ENCODE results near the gene TNNI3.
"Not testable (repeated sequence)": the region's sequence is repeated elsewhere in the genome, so short reads cannot be mapped to it uniquely, and the experiment has no call there.

Gene TNNI3

GRCh38 chr19:55157064-55157908, at the start of gene TNNI3:
TNNI3 (minus strand) TSS chr19:55157732; CDS start chr19:55157589, 143 bp downstream.
- DNase-seq (ENCODE audit: low read depth in 2 of 2, low spot score in 1 of 2) = no peak

DNA sequence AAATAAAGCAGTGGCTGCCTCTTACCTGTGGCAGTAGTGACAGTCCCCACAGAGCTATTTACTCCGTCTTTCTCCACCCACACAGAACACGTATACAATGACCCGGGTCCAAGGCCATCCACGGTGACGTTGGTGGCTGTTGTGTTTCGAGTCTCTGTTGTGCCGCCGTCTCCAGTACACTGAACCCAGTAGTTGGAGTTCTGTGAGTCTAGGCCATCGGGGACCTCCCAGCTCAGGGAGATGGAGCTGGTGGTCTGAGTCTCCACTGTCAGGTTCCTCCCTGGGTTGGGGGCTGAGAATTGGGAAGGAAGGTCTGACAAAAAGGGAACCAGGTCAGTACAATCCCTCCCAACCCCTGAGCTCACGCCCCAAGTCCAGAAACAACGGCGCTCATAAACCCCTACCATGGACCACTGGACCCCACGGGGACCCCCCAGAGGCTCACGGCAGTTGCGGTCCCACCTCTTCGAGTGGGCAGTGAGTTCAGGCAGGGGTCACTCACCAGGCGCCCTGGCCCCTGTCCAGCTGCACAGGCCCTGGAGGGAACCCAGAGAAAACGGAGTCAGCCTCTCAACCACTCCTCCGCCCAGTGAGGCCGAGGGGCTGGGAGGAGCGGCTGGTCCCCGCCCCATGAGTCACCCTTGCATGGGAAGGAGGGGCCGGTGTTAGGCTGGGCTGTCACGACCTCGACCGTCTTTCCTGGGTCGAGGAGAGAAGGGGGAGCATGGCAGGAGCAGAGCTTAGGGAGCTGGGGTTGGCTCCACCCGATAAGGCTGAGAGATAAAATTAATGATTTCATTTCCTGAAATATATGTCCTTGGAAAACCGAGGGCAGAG, 49.4 kb upstream of the TNNI3 start:
- DNase-seq (ENCODE audit: low read depth in 2 of 2, low spot score in 1 of 2) = peak in 1 of 2 donors; percentile 17

GRCh38 chr19:55202199-55202598, 44.7 kb upstream of the TNNI3 start:
- DNase-seq (ENCODE audit: low read depth in 2 of 2, low spot score in 1 of 2) = not testable (repeated sequence)

GRCh38 chr19:55199620-55200204, 42.2 kb upstream of the TNNI3 start:
- DNase-seq (ENCODE audit: low read depth in 2 of 2, low spot score in 1 of 2) = no peak

GRCh38 chr19:55198651-55199050, 41.1 kb upstream of the TNNI3 start:
- DNase-seq (ENCODE audit: low read depth in 2 of 2, low spot score in 1 of 2) = no peak

GRCh38 chr19:55197528-55197927, 40.0 kb upstream of the TNNI3 start:
- DNase-seq (ENCODE audit: low read depth in 2 of 2, low spot score in 1 of 2) = no peak

DNA sequence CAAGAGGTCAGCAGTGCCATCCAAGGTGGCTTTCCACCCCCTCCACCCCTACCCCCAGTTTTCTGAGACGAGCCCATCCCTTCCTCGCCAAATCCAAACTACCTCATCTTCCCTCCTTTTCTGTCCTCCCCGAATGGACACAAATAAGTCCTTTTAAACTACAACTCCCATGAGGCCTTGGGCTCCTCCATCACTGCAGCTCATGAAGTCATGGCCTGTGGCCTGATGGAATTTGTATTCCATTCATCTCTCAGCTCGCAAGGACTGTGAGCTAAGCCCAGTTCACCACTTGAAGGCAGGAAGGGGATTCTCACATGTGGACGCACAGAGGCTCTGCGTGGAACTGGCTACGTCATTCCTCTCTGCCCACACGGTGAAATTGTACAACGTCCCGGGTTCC, 39.3 kb upstream of the TNNI3 start:
- no peak for DNase-seq (ENCODE audit: low read depth in 2 of 2, low spot score in 1 of 2)

GRCh38 chr19:55193481-55193880, 35.9 kb upstream of the TNNI3 start:
- DNase-seq (ENCODE audit: low read depth in 2 of 2, low spot score in 1 of 2) = no peak

GRCh38 chr19:55189403-55189835, 31.9 kb upstream of the TNNI3 start:
- no peak for DNase-seq (ENCODE audit: low read depth in 2 of 2, low spot score in 1 of 2)

GRCh38 chr19:55188625-55189024, 31.1 kb upstream of the TNNI3 start:
- DNase-seq (ENCODE audit: low read depth in 2 of 2, low spot score in 1 of 2) = no peak

DNA sequence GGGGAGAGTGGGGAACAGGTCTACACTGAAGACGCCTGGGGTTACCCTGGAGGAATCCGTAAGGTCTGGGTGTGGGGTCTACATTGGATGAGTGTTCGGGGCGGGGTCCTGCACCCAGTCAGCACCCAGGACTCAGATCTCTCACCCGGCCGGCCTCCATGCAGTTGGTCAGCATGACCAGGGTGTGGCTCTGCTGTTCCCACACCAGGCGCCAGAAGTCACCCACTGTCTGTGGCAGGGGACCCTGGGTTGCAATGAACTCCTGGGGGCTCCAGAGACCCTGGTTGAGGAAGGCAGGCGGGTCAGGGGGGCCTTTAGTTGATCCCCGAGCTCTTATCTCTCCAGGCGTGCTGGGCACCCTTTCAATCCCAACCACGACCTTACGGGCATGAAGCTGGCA, 28.5 kb upstream of the TNNI3 start:
- no peak for DNase-seq (ENCODE audit: low read depth in 2 of 2, low spot score in 1 of 2)

DNA sequence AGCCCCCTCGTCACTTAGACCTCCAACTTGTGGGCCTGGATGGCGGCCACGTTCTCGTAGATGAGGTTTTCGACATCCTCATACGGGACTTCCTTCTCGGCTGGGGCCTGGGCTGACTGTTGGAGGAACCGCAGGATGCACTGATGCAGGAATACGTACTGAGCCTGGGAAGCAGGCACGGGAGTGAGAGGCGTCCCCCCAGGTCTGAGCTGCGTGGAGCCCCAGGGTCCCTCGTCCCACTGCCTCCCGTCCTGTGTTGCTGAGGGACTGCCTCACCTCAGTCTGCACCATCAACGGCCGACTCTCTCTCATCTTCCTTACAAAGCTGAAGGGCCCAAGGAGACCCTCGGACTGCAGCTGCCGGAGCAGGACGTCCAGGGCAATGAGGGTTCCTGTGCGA, 24.2 kb upstream of the TNNI3 start:
- DNase-seq (ENCODE audit: low read depth in 2 of 2, low spot score in 1 of 2) = no peak

GRCh38 chr19:55179606-55180484, 22.3 kb upstream of the TNNI3 start, which contains the start of gene SYT5:
SYT5 (minus strand) TSS chr19:55180289; CDS start chr19:55179041, 1,248 bp downstream.
- DNase-seq (ENCODE audit: low read depth in 2 of 2, low spot score in 1 of 2) = peak in 1 of 2 donors; percentile 32

DNA sequence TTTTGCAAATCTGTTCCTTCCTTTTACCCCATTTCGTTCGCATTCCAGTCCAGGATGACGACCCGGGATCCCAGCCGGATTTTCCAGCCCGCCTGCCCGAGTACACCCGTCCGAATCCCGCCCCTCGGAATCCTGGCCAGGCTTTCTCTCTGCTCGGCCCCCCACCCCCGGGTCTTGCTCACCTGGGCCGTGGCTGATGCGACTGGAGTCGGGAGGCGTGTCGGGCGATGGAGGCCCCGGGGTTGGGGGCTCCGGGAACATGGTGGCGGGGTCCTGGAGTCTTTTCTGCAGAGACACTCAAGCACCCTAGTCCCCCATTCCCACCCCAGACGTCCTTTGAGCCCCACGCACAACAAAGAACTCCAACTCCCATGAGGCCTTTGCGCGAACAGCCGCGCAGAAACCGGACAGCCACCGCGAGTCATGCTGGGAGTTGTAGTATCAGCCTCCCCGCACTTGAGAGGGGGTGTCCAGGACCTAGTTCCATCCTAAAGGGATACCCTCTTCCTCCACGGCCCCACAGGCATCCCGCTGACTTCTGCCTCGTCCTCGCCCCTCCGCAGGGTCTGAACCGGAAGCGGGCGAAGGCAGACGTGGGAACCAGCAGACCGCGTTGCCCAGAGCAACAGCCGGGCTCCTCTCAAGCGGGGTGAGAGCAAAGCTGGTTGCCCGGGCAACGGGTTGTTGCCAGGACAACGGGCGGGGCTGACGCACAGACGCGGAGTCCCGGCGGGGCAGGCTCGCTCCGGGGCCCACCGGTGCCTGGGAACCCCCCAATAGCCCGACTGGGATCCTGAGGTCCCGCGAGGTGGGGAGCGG, 21.5 kb upstream of the TNNI3 start:
- DNase-seq (ENCODE audit: low read depth in 2 of 2, low spot score in 1 of 2) = peak; percentile 87

GRCh38 chr19:55176076-55176475, 18.5 kb upstream of the TNNI3 start:
- no peak for DNase-seq (ENCODE audit: low read depth in 2 of 2, low spot score in 1 of 2)

DNA sequence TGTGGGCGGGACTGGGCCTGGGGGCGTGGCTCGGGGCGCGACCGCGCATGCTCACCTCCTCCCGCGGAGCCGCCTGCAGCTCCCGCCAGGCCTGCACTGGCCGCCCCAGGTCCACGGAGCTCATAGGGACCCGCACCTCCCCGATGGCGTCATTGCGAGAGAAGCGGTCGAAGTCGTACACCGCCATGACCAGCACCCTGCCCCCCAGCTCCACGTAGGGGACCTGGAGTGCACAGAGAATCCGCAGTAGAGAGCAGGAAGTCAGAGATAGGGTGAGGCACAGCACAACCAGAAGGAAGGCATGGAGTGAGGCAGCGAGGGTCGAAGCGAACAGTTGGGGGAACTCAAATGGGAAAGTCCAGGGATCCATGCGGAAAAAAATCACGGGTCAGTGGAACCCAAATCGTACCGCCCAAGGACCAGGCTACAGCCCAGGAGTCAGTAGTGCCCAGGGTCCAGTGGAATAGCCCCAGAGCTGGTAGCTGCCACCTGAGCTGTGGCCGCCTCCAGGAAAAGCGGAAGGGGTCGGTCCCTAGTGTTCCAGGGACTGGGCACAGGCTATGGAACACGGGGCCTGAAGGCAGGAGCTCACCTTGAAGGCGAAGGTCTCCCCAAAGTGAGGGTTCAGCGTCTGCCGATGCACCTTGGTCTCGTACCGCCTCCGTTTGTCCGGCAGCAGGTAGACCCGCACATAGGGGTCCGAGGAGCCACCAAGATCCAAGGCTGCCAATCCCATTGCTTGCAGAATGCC, 17.8 kb upstream of the TNNI3 start:
- no peak for DNase-seq (ENCODE audit: low read depth in 2 of 2, low spot score in 1 of 2)

- no peak for DNase-seq (ENCODE audit: low read depth in 2 of 2, low spot score in 1 of 2)
These were observed 17.0 kb upstream of the TNNI3 start for GRCh38 chr19:55174425-55175116.

- no peak for DNase-seq (ENCODE audit: low read depth in 2 of 2, low spot score in 1 of 2)
These were observed 16.3 kb upstream of the TNNI3 start for GRCh38 chr19:55173714-55174409.

Data from stimulated activated CD8-positive, alpha-beta memory T cell treated with anti-CD3 and anti-CD28 coated beads, Interleukin-4, amount 100 ng/mL, for 1 hour (primary cell).